IMR-90 (cell line): ENCODE data around the gene EIF4B. TPM values are rescaled to one million over a fixed set of nuclear protein-coding genes. Genes with fewer than 3 reads are reported as not detected.
A peak's percentile ranks its signal among the peaks of the same experiment; 100 is the strongest.

Experiments used
- ATAC-seq: fragments of 200-7000 bp; cut with Tn5 transposase; 2 replicates; pipeline ENCODE4 v1.9.1; 2020; ENCODE audit warnings: low read depth, mild to moderate bottlenecking, moderate library complexity
- BruUV-seq: library from RNA; stranded (reverse); fragments of 400-500 nt; replicated peaks from 2 replicates; lab custom pipeline; 2021; lab: Mats Ljungman, UMichigan
- CTCF ChIA-PET: fragments of 300-600 bp; formaldehyde crosslinking; extraction: SDS; loops from one replicate; lab custom pipeline; 2021; ENCODE audit warnings: antibody characterized with exemption; lab: Yijun Ruan, JAX
- POLR2A ChIA-PET: fragments of 300-600 bp; sonication (Branson Sonifier 250); formaldehyde crosslinking; loops from one replicate; lab custom pipeline; 2022; ENCODE audit warnings: antibody characterized with exemption; ENCODE audit not compliant: unreplicated experiment; lab: Charles Lee
- DNase-seq: peaks from one replicate; pipeline ENCODE4 v3.0.0; 2013
- H2AFZ ChIP-seq: replicated peaks from 2 replicates; pipeline ENCODE3; 2013; ENCODE audit warnings: low read length, mild to moderate bottlenecking; ENCODE audit not compliant: poor library complexity
- H2AK5ac ChIP-seq: 2 replicates; pipeline ENCODE4 v1.6.1; 2013; ENCODE audit warnings: low read depth, low read length, inconsistent platforms
- H2AK9ac ChIP-seq: replicated peaks from 2 replicates; pipeline ENCODE3; 2013; ENCODE audit warnings: mild to moderate bottlenecking, low read depth, low read length, moderate library complexity; ENCODE audit not compliant: poor library complexity
- H2BK120ac ChIP-seq: 2 replicates; pipeline ENCODE4 v1.6.1; 2013; ENCODE audit warnings: low read depth, low read length, inconsistent platforms
- H2BK15ac ChIP-seq: 3 replicates; pipeline ENCODE4 v1.6.1; 2013; ENCODE audit warnings: low read depth, low read length, inconsistent platforms
- H2BK20ac ChIP-seq: 2 replicates; pipeline ENCODE4 v1.6.1; 2013; ENCODE audit warnings: low read depth, mild to moderate bottlenecking, inconsistent platforms, low read length, moderate library complexity
- H2BK5ac ChIP-seq: 2 replicates; pipeline ENCODE4 v1.6.1; 2013; ENCODE audit warnings: mild to moderate bottlenecking, low read depth, low read length, inconsistent platforms; ENCODE audit not compliant: poor library complexity, severe bottlenecking
- H3K14ac ChIP-seq: replicated peaks from 2 replicates; pipeline ENCODE4 v1.6.1; 2013; ENCODE audit warnings: low read depth, low read length, inconsistent platforms
- H3K18ac ChIP-seq: 2 replicates; pipeline ENCODE4 v1.6.1; 2013; ENCODE audit warnings: low read depth, low read length, control low read depth
- H3K23ac ChIP-seq: 2 replicates; pipeline ENCODE4 v1.6.1; 2013; ENCODE audit warnings: low read depth, low read length, inconsistent platforms
- H3K27ac ChIP-seq: 2 replicates; pipeline ENCODE4 v1.5.1; 2013; ENCODE audit warnings: mild to moderate bottlenecking, control low read depth, low read length; ENCODE audit not compliant: insufficient read depth
- H3K27me3 ChIP-seq: 2 replicates; pipeline ENCODE4 v1.6.1; 2013; ENCODE audit warnings: low read length; ENCODE audit not compliant: control insufficient read depth, insufficient read depth
- H3K36me3 ChIP-seq: 2 replicates; pipeline ENCODE4 v1.6.1; 2013; ENCODE audit warnings: low read length, mixed read lengths; ENCODE audit not compliant: control insufficient read depth, insufficient read depth
- H3K4ac ChIP-seq: 2 replicates; pipeline ENCODE4 v1.6.1; 2013; ENCODE audit warnings: low read depth, low read length, inconsistent platforms
- H3K4me1 ChIP-seq: 2 replicates; pipeline ENCODE4 v1.6.1; 2013; ENCODE audit warnings: low read length, mixed read lengths; ENCODE audit not compliant: control insufficient read depth, insufficient read depth
- H3K4me2 ChIP-seq: 2 replicates; pipeline ENCODE4 v1.6.1; 2013; ENCODE audit warnings: low read depth, mild to moderate bottlenecking, control low read depth, low read length, moderate library complexity
- H3K4me3 ChIP-seq: 2 replicates; pipeline ENCODE4 v1.5.1; 2013; ENCODE audit warnings: low read depth, mild to moderate bottlenecking, control low read depth, low read length, moderate library complexity; ENCODE audit not compliant: insufficient read depth
- H3K56ac ChIP-seq: 2 replicates; pipeline ENCODE4 v1.6.1; 2013; ENCODE audit warnings: low read length, inconsistent platforms; ENCODE audit not compliant: insufficient read depth; ENCODE audit errors: extremely low read depth
- H3K79me1 ChIP-seq, 2 experiments: 2 replicates each; pipeline ENCODE4 v1.6.1; 2013; ENCODE audit warnings: low read length in 2 of 2, inconsistent platforms in 1 of 2, low read depth in 1 of 2
- H3K9ac ChIP-seq: 2 replicates; pipeline ENCODE4 v1.6.1; 2013; ENCODE audit warnings: low read depth, low read length, control low read depth
- H3K9me1 ChIP-seq: 2 replicates; pipeline ENCODE4 v1.6.1; 2013; ENCODE audit warnings: low read length, inconsistent platforms; ENCODE audit not compliant: insufficient read depth
- H3K9me3 ChIP-seq: 2 replicates; pipeline ENCODE4 v1.6.1; 2013; ENCODE audit warnings: low read length; ENCODE audit not compliant: control insufficient read depth, insufficient read depth
- H4K20me1 ChIP-seq: 2 replicates; pipeline ENCODE4 v1.6.1; 2013; ENCODE audit warnings: low read length, inconsistent platforms; ENCODE audit not compliant: insufficient read depth
- H4K5ac ChIP-seq: 2 replicates; pipeline ENCODE4 v1.6.1; 2013; ENCODE audit warnings: mild to moderate bottlenecking, low read depth, low read length, control low read depth
- H4K8ac ChIP-seq, 2 experiments: 2 replicates each; pipeline ENCODE4 v1.6.1; 2013; ENCODE audit warnings: low read depth in 2 of 2, low read length in 2 of 2, control low read depth in 1 of 2, inconsistent platforms in 1 of 2
- H4K91ac ChIP-seq: 2 replicates; pipeline ENCODE4 v1.6.1; 2013; ENCODE audit warnings: low read depth, low read length, inconsistent platforms; ENCODE audit not compliant: insufficient read depth
- FOS ChIP-seq: fragments of 150-350 bp; IDR thresholded peaks from 2 replicates; pipeline ENCODE4 v1.6.1; 2016; ENCODE audit warnings: low read depth, low read length
- POLR2A ChIP-seq: IDR thresholded peaks from 2 replicates; pipeline ENCODE4 v1.6.1; 2012; ENCODE audit warnings: mild to moderate bottlenecking, low read depth, low read length
- WGBS, 2 experiments: methylation state at CpG; one replicate each; pipeline versions ENCODE4 v1.1.5 to v1.1.7; 2013; ENCODE audit warnings: missing lambda C conversion rate in 2 of 2; ENCODE audit not compliant: insufficient read length in 1 of 2; ENCODE audit errors: extremely low coverage in 2 of 2; 5-methylcytosine and 5-hydroxymethylcytosine counted together
- dilution Hi-C: fragments of 300-500 bp; cut with HindIII; formaldehyde crosslinking; loops from one replicate; pipeline ENCODE4 v1.14.3; 2018; ENCODE audit warnings: low sequenced_read_pairs; ENCODE audit not compliant: unreplicated experiment
- in situ Hi-C: fragments of 300-500 bp; cut with MboI; formaldehyde crosslinking; loops from 3 replicates; pipeline ENCODE4 v1.14.3; 2019; ENCODE audit warnings: low sequenced_read_pairs, inconsistent platforms, mixed read lengths
- intact Hi-C: fragments of 100-400 bp; cut with micrococcal nuclease; formaldehyde crosslinking; loops from 2 replicates; pipeline ENCODE4 v1.10.0; 2022
- polyA plus RNA-seq, 3 experiments: library from polyadenylated mRNA; depleted of rRNA; stranded (reverse); fragments of >200 nt; gene quantifications; 2 replicates each; pipeline ENCODE4 v1.2.3, GENCODE V29; 2012; ENCODE audit warnings: low replicate concordance in 1 of 3
- total RNA-seq: library from RNA; depleted of rRNA; stranded (reverse); fragments of >200 nt; gene quantifications from 2 replicates; pipeline ENCODE4 v1.2.3, GENCODE V29; 2012
- TF ChIP-seq, protein P1 (sequence below): conservative IDR thresholded peaks from 2 replicates; pipeline ENCODE4 v1.5.1; 2012; ENCODE audit warnings: mild to moderate bottlenecking, low read depth, low read length, improper control_type of control experiment

The EIF4B gene
- total and polyA plus RNA-seq, 2 of the 4 experiments (the other 2 are of a cell fraction), result 313 to 671 TPM

GRCh38 chr12:53053218-53054111, 47.2 kb downstream of the EIF4B start:
- Histone ChIP-seq H3K9ac (peak overlapping the region; percentile 39; the same call in 1 of the 2 replicates), H2BK20ac (peak overlapping the region; percentile 59), H4K91ac (peak overlapping the region; percentile 81), H3K27ac (peak overlapping the region; percentile 56), H3K27me3 (no peaks in the 10 kb centered on the region), H3K4me1 (peaks cover 42% of the 10 kb centered on the region), H2BK15ac (peak overlapping the region; percentile 59; the same call in 2 of the 3 replicates), H3K4ac (peak overlapping the region; percentile 82), H2AK9ac (peak overlapping the region; percentile 96), H3K18ac (peak overlapping the region; percentile 19), H3K4me3 (no peak overlapping the region), H3K4me2 (peak overlapping the region; percentile 26; the same call in 1 of the 2 replicates), H2AK5ac (peak overlapping the region; percentile 90), H4K20me1 (peaks cover 20% of the 10 kb centered on the region), H3K14ac (peak overlapping the region; percentile 61), H2BK120ac (peak overlapping the region; percentile 48), H2BK5ac (peak overlapping the region; percentile 71), H3K9me1 (peaks cover 21% of the 10 kb centered on the region), H2AFZ (peak overlapping the region; percentile 90), H4K8ac (peak overlapping the region; percentile 25 to 46; a peak in 3 of 4 replicates), H3K79me1 (peaks cover 5 to 58% of the 10 kb centered on the region in 2 experiments; a peak in 3 of 4 replicates), H3K23ac (peak overlapping the region; percentile 79; the same call in 1 of the 2 replicates), H3K56ac (no peak overlapping the region), H4K5ac (peak overlapping the region; percentile 32; the same call in 1 of the 2 replicates), H3K9me3 (no peaks in the 10 kb centered on the region), H3K36me3 (peaks cover 49% of the 10 kb centered on the region)
- CTCF ChIA-PET, result interaction anchor here (0.6 kb wide), 1 partner anchor 12 kb away, joined by 3 read pairs; no protein-coding TSS in a partner anchor
- intact Hi-C loops (loop anchor here (5.0 kb wide), 1 partner anchor 244 kb away; the partner anchor contains the start of genes MYG1 and PFDN5), in situ Hi-C loops (no loop called here), dilution Hi-C loops (no loop called here)
- POLR2A ChIA-PET, result no interaction called here
- no peak for TF ChIP-seq POLR2A
- TF ChIP-seq, protein P1, sequence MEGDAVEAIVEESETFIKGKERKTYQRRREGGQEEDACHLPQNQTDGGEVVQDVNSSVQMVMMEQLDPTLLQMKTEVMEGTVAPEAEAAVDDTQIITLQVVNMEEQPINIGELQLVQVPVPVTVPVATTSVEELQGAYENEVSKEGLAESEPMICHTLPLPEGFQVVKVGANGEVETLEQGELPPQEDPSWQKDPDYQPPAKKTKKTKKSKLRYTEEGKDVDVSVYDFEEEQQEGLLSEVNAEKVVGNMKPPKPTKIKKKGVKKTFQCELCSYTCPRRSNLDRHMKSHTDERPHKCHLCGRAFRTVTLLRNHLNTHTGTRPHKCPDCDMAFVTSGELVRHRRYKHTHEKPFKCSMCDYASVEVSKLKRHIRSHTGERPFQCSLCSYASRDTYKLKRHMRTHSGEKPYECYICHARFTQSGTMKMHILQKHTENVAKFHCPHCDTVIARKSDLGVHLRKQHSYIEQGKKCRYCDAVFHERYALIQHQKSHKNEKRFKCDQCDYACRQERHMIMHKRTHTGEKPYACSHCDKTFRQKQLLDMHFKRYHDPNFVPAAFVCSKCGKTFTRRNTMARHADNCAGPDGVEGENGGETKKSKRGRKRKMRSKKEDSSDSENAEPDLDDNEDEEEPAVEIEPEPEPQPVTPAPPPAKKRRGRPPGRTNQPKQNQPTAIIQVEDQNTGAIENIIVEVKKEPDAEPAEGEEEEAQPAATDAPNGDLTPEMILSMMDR, result peak; percentile 41
- no peak for TF ChIP-seq FOS
- ATAC-seq (no peak), DNase-seq (no peak)
- no CpG with 5 or more reads among the region's 16 CpGs for WGBS, 2 experiments
- no TSS peak for BruUV-seq
